HG02884 (cell line): ENCODE measurements around the gene VKORC1.

Experiments used
- ATAC-seq: cut with Tn5 transposase; IDR thresholded peaks from one replicate; pipeline ENCODE4 v1.9.1; 2021; ENCODE audit warnings: mild to moderate bottlenecking, moderate library complexity; ENCODE audit not compliant: unreplicated experiment

Gene VKORC1

GRCh38 chr16:31083081-31083480, 11.5 kb downstream of the VKORC1 start:
- no peak for ATAC-seq

- no peak for ATAC-seq
Observed at GRCh38 chr16:31082368-31083045, 12.1 kb downstream of the VKORC1 start.

GRCh38 chr16:31081428-31082351, 12.9 kb downstream of the VKORC1 start:
- ATAC-seq = no peak

GRCh38 chr16:31080756-31081419, 13.7 kb downstream of the VKORC1 start:
- no peak for ATAC-seq

- ATAC-seq = no peak
Observed at GRCh38 chr16:31080035-31080629, 14.5 kb downstream of the VKORC1 start.

GRCh38 chr16:31079342-31079944, 15.2 kb downstream of the VKORC1 start:
- no peak for ATAC-seq

- no peak for ATAC-seq
Observed at GRCh38 chr16:31078597-31079341, 15.8 kb downstream of the VKORC1 start.

GRCh38 chr16:31077592-31078396, 16.8 kb downstream of the VKORC1 start:
- ATAC-seq = no peak

- ATAC-seq = no peak
Observed at GRCh38 chr16:31077024-31077423, 17.6 kb downstream of the VKORC1 start.

- ATAC-seq = no peak
Observed at GRCh38 chr16:31076319-31076718, 18.3 kb downstream of the VKORC1 start.

GRCh38 chr16:31074814-31075183, 19.8 kb downstream of the VKORC1 start:
- no peak for ATAC-seq

- peak; percentile 64 for ATAC-seq
Observed at GRCh38 chr16:31073970-31074813, 20.4 kb downstream of the VKORC1 start, which contains the start of the genes ZNF646 and ZNF668. TSS of gene ZNF646 (plus strand) at chr16:31074422. CDS start at chr16:31076325, 1,903 bp downstream. TSS of gene ZNF668 (minus strand) at chr16:31074240. CDS start at chr16:31064459, 9,781 bp downstream.

- ATAC-seq = peak; percentile 45
Observed at GRCh38 chr16:31073142-31073969, 21.2 kb downstream of the VKORC1 start.

- ATAC-seq = no peak
Observed at GRCh38 chr16:31072540-31073141, 22.0 kb downstream of the VKORC1 start.

- ATAC-seq = no peak
Observed at GRCh38 chr16:31071861-31072260, 22.7 kb downstream of the VKORC1 start.

- no peak for ATAC-seq
Observed at GRCh38 chr16:31067342-31067741, 27.3 kb downstream of the VKORC1 start.
